Measurements from ENCODE around the gene RIMS1.
"Not testable (repeated sequence)": the region's sequence is repeated elsewhere in the genome, so short reads cannot be mapped to it uniquely, and the experiment has no call there.

Gene RIMS1

GRCh38 chr6:72002415-72002814 is 116.1 kb downstream of the RIMS1 start:
- Histone ChIP-seq H3K27me3 (ENCODE audit: insufficient read depth, poor library complexity, severe bottlenecking) (no peaks in the 10 kb centered on the region), H3K4me3 (replicated peaks; ENCODE audit: insufficient read depth, low read length) (no peak overlapping the region), H3K27ac (replicated peaks) (no peak overlapping the region)
- DNase-seq (ENCODE audit: low read depth in 1 of 2, low spot score in 1 of 2): no peak
- TF ChIP-seq CTCF (IDR thresholded peaks at IDR 0.05; ENCODE audit: insufficient read depth, low read length) (no peak), POLR2AphosphoS5 (IDR thresholded peaks at IDR 0.05; ENCODE audit: low read depth) (no peak)

- H3K27ac ChIP-seq (replicated peaks); H3K27me3 ChIP-seq (ENCODE audit: insufficient read depth, poor library complexity, severe bottlenecking); H3K4me3 ChIP-seq (replicated peaks; ENCODE audit: insufficient read depth, low read length); DNase-seq (ENCODE audit: low read depth in 1 of 2, low spot score in 1 of 2): not testable (repeated sequence)
These were observed 120.2 kb downstream of the RIMS1 start for GRCh38 chr6:72006591-72006990.

- no peaks in the 10 kb centered on the region for H3K27me3 ChIP-seq (ENCODE audit: insufficient read depth, poor library complexity, severe bottlenecking)
- TF ChIP-seq CTCF (IDR thresholded peaks at IDR 0.05; ENCODE audit: insufficient read depth, low read length) (no peak), GABPA (IDR thresholded peaks at IDR 0.05; ENCODE audit: low read depth) (no peak), REST (IDR thresholded peaks at IDR 0.05; ENCODE audit: insufficient replicate concordance, low read depth) (no peak), SPI1 (IDR thresholded peaks at IDR 0.05; ENCODE audit: borderline replicate concordance, low read depth) (no peak), POLR2AphosphoS5 (IDR thresholded peaks at IDR 0.05; ENCODE audit: low read depth) (no peak)
- no peak for DNase-seq (ENCODE audit: low read depth in 1 of 2, low spot score in 1 of 2)
- H3K4me3 ChIP-seq (replicated peaks; ENCODE audit: insufficient read depth, low read length): no peak overlapping the region
- H3K27ac ChIP-seq (replicated peaks): no peak overlapping the region
These were observed 136.5 kb downstream of the RIMS1 start for GRCh38 chr6:72022830-72023229.

GRCh38 chr6:72031471-72031870 is 145.1 kb downstream of the RIMS1 start:
- Histone ChIP-seq H3K27me3 (ENCODE audit: insufficient read depth, poor library complexity, severe bottlenecking) (peaks cover 3% of the 10 kb centered on the region), H3K27ac (replicated peaks) (no peak overlapping the region), H3K4me3 (replicated peaks; ENCODE audit: insufficient read depth, low read length) (no peak overlapping the region)
- TF ChIP-seq REST (IDR thresholded peaks at IDR 0.05; ENCODE audit: insufficient replicate concordance, low read depth): no peak
- TF ChIP-seq SPI1 (IDR thresholded peaks at IDR 0.05; ENCODE audit: borderline replicate concordance, low read depth): no peak
- TF ChIP-seq CTCF (IDR thresholded peaks at IDR 0.05; ENCODE audit: insufficient read depth, low read length): no peak
- no peak for TF ChIP-seq POLR2AphosphoS5 (IDR thresholded peaks at IDR 0.05; ENCODE audit: low read depth)
- no peak for TF ChIP-seq GABPA (IDR thresholded peaks at IDR 0.05; ENCODE audit: low read depth)
- no peak for DNase-seq (ENCODE audit: low read depth in 1 of 2, low spot score in 1 of 2)
